Left renal pelvis (tissue), 4 donors: Measurements from ENCODE around the gene INPP4A. TPM values are rescaled to one million over a fixed set of nuclear protein-coding genes. Genes with fewer than 3 reads are reported as not detected.
"Not testable (repeated sequence)": the region's sequence is repeated elsewhere in the genome, so short reads cannot be mapped to it uniquely, and the experiment has no call there.

Experiments
- DNase-seq, 4 donors: peaks; one replicate each; pipeline ENCODE4 v3.0.0-alpha.2; 2013; ENCODE audit warnings: low read depth in 4 of 4, low spot score in 3 of 4
- polyA plus RNA-seq, 4 donors: library from polyadenylated mRNA; unstranded; fragments of 120-200 nt; gene quantifications; one replicate each; pipeline ENCODE4 v1.2.1, GENCODE V29; 2013; ENCODE audit not compliant: insufficient read length in 4 of 4

The INPP4A gene
- polyA plus RNA-seq, 4 donors = 19.1 to 28.2 (median 23.7) TPM

DNA sequence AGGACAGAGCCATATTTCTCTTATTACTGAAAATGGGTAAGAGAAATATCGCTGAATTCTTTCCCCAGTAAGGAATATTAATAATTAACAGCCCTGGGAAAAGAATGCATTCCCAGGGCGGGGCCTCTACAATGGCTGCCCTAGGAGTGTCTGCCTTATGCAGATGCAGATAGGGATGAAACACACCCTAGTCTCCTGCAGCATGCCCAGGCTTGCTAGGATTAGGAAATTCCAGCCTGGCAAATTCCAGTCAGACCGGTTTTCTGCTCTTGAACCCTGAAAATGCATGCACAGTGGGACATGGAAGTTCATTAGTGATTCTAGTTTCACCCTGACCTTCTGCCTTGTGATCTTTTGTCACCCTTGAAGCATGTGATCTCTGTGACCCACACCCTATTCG lies 9.0 kb upstream of the INPP4A start:
- not testable (repeated sequence) for DNase-seq

DNA sequence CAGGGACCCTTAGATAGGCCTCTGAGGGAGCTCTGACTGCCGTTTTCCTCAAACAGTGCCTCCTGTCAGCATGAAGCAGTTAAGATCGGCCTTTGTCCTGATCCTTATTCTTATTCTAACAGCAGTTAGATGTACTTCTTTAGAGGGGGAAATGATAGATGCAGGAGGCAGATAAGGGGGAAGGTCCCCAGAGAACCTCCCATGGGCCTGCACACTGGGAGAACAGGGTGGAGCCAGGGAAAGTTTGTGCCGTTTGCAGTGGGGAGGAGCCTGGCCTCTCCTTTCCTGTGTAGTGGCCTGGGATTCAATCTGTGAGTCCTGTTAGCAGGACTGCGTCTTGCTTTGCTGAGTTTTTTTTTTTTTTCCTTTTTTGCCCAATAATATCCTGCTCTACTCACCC lies 7.9 kb upstream of the INPP4A start:
- no peak for DNase-seq

DNA sequence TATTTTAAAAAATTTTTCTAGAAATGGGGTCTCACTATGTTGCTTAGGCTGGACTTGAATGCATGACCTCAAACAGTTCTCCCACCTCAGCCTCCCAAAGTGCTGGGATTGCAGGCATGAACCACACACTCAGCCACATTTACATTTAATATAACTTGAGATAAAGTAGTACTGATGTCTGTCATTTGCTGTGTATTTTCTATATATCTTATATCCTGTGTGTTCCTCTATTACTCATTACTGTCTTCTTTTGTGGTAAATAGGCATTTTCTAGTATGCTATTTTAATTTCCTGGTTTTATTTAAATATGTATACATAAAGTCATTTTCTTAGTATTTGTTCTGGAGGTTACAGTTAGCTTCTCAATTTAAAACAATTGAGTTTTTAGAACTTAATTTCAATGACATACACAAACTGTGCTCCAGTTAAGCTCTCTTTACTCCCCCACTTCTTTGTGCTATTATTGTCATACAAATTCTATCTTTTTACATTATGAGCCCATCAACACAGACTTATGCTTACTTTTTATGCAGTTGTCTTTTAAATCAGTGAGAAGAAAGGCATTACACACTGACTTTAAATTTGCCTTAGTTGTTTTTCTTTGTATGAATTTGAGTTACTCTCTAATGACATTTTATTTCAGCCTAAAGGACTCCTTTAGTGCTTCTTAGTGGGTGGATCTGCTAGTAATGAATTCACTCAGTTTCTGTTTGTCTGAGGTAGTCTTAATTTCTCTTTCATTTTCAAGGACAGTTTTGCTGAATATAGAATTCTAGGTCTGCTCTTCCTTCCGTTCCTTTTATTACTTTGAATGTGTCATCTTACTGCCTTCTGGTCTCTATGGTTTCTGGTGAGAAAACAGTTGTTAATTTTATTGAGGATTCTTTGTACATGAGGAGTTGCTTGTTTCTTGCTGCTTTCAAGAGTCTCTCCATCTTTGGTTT lies 6.2 kb upstream of the INPP4A start:
- no peak for DNase-seq

DNA sequence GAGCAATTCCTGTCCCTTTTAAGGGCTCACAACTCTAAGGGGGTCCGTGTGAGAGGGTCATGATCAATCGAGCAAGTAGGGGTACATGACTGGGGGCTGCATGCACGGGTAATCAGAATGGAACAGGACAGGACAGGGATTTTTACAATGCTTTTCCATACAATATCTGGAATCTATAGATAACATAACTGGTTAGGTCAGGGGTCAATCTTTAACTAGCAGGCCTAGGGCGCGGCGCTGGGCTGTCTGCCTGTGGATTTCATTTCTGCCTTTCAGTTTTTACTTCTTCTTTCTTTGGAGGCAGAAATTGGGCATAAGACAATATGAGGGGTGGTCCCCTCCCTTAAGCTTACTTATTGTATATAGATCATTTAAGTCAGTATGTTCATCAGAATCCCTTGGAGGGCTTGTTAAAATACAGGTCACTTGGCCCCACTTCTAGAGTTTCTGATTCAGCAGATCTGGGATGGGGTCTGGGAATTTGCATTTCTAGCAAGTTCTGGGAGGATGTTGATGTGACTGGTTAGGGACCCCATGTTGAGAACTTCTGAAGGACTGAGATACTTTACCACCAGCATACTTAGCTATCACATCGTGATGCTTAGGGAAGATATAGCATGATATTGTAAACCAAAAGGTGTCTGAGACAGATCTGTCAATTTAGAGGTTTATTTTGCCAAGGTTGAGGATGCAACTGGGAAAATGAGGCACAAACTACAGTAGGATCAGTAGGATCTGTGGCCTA lies 2.8 kb upstream of the INPP4A start:
- no peak for DNase-seq

DNA sequence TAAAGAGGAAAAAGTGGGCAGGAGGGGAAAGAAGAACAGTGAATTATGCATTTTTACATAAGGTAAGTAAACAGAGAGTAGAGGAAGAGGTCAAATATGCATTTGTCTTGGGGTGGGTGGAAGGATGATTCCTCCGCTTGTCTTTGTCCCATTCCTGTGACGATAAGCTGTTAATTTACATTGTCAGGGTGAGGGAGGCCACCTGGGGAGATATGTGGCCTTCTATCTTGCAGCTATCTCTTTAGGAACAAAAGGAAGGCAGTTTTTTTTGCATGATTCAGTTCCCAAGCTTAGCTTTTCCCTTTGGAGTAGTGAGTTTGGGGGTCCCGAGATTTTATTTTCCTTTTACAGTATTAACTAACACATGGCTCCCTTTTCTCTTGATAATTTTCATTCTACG lies 2.2 kb upstream of the INPP4A start:
- DNase-seq = no peak

DNA sequence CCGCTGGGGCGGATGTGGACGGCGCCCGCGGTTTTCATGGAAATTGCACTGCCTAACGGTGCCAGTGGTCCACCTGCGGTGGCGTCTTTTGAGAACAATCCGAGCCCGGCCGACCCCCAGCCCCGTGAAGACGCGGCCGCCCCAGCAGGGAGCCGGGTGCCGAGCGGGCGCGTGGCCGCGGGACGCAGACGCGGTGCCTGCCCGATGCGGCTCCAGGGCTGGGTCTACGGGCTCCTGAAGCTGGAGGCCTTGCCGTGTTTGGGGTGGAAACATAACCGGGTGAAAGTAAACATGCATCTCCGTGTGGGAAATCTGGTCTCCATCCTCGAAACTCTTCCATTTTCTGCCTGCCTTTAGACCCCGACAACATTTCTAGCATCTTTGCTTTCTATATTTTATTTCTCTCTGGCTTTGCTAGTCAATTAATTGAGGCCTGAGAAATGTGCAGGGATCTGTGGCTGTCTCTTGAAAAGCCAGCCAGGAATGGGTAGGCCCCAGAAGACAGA lies 572 bp downstream of the INPP4A start:
- no peak for DNase-seq

DNA sequence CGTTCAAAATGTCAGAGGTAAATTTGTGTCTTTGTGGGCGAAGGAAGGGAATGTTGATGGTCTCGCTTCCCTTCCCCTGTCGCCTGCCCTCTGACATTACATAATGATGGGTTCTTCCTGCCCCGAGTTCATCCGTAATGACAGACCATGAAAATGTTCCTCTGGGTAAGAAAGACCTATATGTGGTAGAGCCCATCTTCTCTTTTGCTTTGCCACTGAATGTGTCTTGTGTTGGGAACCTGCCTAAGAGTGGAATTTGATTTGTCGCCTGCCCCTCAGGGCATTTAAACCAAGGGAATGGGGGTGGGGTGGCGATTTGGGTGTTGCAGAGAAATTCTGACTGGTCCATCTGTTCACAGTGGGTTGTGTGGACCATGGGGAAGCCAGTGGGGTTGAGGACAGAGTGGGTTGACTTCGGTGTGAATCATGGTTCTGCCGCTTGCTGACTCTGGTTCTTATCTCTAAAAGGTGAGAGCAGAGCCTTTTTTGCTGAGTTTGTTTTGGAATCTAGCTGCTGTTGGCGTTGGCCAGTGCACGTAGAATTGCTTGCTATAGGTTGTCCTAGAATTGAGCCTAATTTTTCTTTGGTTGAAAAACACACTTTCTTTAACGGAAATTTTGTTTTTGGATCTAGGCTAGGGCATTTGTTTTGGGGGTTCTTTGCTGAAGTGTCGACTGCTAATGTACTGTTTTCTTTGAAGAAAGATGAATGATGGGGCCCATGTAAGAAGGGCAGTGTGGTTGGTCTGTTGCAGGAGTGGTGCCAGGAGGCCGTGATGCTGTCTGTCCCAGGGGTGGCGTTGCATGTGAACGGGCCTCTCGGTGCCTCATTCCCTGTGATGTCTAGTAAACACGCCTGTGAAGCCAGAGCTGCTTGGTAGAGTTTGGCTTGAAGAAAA lies 1.3 kb downstream of the INPP4A start:
- no peak for DNase-seq

DNA sequence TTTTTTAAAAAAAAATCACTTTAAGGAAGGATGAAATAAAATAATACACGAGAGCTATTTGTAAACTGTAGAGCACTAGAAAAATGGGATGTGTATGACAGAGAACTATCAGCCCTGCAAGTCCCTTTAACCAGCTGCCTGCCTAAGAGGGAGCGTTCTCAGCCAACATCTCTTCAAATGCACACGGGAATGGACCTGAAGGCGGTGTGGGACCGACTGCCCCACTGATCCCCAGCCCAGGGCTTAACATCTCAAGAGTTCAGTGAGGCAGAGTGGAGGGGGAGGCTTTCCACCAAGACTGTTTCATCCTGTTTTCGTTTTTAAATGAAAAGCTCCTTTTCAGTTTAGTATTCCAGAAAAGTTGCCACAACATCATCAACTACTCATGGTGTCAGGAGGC lies 2.2 kb downstream of the INPP4A start:
- DNase-seq = no peak

DNA sequence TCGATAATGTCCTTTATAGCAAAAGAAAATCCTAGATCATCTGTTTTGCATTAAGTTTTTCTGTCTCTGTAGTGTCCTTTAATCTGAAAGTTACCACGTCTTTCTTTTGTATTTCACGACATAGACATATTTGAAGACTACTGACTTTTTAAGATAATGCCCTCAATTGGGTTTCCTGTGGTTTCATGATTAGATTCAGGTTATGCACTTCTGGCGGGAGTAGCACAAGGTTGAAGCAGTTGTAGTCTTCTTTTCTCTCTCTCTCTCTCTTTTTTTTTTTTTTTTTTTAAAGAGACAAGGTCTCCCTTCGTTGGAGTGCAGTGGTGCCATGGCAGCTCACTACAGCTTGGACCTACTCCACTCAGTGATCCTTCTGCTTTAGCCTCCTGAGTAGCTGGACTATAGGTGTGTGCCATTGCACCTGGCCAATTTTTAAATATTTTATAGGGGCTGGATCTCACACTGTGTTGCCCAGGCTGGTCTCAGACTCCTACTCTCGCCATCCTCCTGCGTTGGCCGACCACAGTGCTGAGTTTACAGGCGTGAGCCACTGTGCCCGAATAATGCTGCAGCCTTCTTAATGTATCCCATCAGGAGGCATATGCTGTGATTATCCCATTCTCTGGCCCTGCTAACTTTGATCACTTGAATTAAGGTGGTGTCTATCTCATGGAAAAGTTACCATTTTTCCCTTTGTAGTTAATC lies 3.9 kb downstream of the INPP4A start:
- DNase-seq = no peak

DNA sequence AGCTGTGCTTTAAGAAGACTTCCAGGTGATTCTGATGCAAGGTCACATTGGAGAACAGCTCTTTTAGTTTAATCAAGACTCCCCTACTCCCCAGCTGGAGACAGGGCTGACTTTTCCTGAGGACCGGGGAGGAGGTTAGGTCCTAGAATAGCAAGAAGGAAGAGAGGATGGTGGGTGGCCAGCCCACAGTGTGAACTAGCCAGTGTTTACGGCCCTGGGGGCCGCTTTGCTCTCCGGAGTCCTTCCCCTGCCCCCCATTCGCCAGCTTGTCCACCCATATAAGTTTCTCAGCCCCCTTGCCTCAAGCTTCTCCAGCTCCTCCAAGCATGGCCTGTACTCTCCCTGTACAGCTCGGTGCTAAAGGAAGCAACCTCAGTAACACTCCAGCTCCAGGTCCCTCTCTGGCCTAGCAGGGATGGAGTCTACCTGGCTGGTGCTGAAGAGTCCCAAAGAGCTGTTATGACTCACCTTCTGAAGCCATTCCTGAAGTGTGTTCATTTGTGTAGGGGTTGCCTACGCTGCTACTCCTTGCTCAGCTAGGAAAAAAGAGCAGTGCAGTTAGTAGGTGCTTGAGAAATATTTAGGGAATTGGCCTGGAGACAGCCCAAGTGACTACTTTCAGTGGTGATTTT lies 7.9 kb downstream of the INPP4A start:
- no peak for DNase-seq

DNA sequence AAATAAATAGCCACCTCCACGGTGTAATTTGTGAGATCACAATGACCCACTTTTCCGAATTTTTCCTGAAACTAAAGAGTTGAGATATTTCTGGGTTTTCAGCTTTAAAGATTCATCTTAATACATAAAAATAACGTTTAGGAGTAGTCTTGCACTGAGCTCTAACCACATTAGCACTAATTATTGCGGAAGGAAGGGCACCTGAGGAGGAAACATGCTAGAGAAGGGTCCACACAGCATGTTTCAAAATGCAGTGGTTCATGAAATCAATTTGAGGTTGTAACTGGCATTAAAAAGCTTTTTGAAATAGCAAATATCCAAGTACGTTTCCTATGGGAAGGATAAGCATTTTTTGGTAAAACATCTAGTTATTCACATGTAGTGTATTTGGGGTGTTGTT lies 8.4 kb downstream of the INPP4A start:
- no peak for DNase-seq

DNA sequence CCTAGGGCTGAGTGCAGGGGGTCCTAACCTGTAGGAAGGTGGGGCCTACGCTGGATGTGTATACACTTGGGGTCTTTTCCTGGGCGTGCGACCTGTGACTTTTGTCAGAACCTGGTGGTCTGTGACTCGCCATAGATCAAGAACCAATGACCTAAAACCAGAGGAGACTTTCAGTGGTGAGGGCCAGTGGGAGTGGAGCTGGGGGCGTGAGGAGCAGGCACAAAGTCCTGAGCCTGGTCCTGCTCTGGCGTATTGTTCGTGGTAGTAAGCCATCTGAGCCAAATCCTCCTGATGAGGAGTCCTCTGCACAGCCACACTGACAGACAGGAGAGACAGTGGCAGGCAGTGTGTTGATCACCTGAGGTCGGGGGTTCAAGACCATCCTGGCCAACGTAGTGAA lies 8.9 kb downstream of the INPP4A start:
- DNase-seq = no peak

DNA sequence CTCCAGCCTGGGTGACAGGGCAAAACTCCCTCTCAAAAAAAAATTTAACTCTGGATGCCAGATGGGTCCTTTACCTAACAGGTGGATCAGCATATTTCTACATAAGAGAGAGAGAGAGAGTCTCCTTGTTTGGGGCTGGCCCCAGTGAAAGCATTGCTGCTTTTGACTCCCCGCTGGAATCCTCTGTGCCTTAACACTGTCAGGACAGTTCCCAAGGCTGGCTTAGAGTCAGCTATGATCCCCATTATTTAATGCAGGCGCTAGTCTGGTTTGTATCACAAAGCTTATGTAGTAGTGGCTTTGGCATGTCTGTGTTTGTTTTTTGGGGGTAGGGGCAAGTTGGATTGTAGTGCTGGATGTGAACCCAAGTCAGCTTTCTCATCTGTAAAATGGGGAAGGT lies 9.4 kb downstream of the INPP4A start:
- no peak for DNase-seq

DNA sequence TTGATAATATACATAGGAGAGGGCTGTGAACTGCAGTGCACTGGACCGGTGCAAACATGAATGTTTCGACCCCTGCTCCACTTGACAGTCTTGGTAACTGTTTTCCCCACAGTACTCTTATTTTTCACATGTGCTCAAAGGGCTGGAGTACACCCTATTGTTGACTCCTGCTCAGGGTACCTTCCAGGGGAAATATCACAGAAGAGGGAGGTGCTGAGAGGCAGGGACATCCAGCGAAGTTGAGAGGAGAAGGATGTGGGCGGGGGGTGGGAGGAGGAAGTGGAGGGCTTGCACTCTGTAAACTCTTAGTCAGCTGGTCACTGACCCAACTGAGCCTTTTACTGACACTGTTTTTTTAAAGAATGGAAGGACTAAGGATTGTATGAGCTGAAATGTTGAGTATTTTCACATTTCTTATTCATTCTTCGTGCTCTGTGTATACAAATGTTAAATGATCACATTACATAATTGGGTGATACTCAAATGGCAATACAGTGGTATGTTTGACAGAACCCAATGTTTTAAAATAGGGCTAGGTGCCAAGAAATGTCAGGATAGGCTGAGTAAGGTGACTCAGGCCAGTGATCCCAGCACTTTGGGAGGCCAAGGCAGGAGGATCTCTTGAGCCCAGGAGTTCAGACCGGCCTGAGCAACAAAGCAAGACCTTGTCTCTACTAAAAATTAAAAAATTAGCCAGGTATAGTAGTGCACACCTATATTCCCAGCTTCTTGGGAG lies 10.0 kb downstream of the INPP4A start:
- no peak for DNase-seq

DNA sequence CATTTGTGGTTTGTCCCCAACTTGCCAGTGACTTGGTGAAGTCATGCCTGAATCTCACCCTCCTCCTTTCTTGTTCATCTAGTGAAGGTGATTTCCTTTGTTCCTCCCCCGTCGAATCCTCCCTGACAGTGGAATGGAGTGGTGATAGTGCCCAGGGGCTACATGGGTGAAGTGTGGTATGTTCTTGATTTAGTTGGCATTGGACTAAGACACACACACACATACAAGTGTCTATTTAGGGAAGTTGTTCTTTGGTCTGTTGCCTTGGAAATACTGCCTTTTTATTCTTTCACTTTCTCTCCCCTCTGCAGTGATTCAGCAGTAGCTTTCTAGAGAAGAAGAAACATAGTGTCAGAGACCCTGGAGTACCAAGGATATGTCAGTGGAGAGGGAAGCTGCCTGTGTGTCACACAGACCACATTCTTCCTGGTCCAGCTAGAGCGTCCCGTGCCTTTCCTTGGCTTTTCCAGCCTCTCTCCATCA lies 10.9 kb downstream of the INPP4A start:
- no peak for DNase-seq

DNA sequence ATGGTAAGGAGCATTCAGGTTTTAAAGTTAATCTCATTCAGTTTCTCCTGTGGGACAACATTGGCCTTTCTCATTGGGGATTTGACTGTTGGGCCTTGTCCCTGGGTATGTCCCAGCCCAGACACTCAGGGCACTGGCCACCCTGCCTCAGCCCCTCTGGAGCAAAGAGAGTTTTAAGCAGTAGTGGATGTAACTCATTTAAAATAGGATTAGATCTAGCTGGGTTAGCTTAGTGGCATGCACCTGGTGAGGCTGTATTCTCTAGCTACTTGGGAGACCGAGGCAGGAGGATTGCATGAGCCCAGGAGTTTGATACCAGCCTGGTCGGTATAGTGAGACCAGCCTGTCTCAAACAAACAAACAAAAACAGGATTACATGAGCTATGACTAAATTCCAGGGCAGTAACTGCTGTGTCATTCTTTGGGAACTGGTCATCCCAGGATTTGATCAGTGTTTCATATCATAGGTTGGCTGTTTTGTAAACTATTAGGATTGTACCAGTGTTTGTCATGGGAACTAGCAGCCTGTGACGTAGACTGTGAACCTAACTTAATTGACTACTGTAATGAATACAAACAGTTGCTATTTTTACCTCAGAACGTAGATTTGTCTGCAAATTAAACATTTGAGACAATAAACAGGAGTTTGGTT lies 12.5 kb downstream of the INPP4A start:
- no peak for DNase-seq

DNA sequence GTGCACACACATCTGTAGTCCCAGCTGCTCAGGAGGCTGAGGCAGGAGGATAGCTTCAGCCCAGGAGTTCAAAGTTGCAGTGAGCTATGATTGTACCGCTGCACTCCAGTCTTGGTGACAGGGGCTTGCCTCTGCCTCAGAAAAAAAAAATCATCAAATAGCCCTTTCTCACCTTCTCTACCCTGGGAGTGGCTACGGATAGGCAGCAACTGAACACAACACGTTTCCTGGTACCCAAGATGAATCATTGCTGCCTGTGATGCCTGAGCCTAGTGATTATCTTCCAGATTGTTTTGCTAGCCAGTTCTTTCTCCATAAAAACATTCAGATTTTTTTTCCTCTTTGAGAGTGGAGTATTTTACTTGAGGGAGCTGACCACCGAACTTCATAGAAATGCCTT lies 13.5 kb downstream of the INPP4A start:
- no peak for DNase-seq

DNA sequence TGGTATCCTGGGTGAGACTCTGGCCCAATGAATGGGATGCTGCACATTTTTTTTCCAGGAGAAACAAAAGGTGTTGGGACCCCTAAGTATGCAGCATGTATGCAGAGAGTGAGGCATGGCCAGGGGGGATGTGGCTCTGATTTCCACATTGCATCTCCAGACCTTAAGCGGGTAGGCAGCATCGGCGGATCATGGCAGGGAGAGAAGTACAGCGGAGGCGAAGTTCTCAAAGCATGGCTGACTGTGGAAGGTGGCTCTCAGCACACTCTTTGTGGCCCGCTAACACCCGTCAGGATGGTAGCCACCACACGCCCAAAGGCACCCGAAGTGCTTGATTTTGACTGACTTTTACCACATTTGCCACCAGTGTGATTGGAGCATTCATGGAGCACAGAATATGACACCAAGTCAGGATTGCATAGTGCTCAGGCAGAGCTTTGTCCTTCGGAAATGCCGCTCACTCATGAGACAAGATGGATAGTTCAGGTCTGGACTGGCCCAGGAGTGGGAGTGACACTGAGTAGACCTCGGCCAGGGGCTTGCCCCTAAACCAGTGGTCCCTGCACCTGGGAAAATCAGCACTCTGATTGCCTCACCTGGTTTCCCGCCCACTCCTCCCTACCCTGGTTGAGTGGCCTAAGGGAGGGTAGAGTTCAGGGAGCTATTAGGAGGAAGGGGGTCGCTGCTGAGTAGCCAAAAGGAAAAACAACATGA lies 14.2 kb downstream of the INPP4A start:
- DNase-seq = no peak
